Measurements from ENCODE around the gene KIF5A.

The KIF5A gene

DNA sequence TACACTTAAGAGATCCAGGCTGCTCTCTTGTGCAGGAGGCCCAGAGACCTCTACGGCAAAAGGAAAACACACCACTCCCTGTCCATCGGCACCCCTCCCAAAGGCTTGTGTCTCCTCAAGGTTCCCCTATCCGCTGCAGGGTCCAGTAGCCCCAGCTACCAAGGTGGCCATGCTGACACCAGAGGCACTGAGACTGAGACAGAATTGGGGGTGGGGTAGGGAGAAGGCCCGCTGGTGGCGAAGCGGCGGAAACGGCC is 30.1 kb upstream of the KIF5A start:
- DNase-seq (ENCODE audit: low read depth in 2 of 3, low spot score in 1 of 3), result no peak

DNA sequence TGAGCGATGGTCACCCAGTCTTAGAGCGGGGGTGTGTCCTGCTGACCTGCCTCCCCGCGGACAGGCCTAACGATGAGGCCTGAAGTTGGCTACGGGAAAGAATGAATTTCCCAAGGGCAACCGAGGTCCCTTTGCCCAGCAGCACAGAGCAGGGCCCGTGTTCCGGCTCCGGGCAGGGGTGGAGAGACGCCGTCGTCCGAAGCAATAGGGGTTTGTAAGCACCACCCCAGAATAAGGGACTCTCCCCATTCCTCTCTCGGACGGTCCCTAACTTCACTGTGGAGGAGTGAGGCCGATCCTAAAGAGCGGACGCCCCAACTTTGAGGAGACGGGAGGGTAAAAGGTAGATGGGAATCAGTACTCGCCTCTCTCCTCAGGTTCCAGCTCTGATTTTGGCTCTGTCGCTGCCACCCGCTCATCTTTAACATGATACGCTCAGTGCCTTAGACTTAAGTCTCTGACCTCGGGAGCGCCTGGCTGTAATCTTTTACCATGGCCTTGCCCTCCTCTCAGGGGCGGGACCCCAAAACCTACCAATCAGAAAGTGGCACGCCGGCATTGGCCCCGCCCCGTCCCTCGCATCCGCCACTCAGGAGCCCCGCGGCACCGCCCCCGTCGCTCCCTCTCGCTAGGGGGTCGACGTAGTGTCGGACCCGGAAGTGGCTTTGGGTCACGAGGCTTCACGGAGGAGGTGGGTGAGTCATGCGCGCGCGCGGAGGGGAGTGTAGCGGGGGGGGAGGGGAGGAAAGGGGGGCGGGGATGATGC is 29.6 kb upstream of the KIF5A start, which contains the start of gene DDIT3:
Gene DDIT3, minus strand, starts transcription at position 462 of the 766 bp plus-strand sequence. CDS start 3,108 bp downstream, outside the sequence.
- DNase-seq (ENCODE audit: low read depth in 2 of 3, low spot score in 1 of 3), result peak; percentile 98 to 100 (median 100)

DNA sequence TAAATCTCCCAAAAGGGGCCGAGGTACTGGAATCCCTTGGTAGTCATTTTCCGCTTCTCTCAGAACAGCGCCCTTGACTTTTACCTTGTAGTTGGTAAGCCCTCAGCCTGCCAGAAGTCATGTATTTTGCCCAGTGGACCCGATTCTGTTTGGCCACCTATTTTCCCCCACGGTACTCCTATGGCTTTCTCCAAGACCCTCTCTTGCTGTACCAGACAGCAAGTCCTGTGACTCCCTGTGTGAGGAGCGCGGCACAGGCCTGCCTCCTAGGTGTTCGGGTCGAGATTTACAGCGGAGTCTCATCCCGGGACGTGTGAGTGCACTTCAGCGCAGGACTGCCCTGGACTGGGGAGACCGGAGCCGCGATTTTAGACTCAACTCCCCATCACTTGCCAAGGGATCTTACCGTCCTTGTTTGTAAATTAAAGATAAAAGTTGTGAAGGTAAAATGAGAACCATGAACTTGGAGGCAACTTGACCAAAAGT is 28.3 kb upstream of the KIF5A start:
- peak in 1 of 3 donors; percentile 15 for DNase-seq (ENCODE audit: low read depth in 2 of 3, low spot score in 1 of 3)

DNA sequence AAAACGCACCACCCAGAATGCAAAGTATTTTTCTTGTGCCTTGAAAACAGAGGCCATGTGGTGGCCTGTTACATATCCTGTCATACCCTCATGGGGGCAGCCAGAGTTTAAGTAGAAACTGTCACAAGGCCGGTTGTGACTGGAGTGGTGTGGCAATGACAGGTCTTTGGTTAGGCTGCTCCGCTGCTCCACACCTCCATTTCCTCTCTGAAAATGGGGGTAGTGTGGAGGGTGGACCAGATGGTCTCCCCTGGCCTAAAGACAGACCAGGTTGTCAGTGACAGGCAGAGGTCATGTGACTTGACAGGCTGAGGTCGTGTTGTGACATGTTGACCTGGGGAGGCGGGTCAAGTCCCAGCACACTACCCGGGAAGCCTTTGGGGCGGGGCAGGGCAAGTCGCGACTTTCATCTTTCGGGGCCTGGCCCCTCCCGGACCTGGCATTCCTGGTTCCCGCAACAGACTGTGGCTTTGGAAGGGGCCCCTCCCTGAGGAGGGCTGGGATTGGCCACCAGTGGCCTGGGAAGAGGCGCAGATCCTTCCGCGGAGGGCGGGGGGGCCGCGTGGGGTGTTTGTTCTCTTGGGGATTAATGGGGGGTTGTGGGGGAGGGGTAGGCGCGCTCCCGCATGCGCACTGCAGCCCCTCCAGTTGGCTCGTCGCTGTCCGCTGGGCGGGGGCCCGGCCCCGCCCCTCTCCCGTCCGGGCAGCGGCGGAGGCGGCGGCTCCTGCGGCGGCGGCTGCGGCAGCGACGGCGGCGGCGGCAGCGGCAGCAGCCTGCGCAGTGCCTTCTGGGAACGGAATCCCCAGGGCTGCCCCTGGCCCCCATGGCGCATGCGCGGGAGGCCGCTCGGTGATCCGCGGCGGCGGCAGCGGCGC is 27.6 kb upstream of the KIF5A start, which contains the start of gene MBD6:
Gene MBD6, plus strand, starts transcription at position 814 of the 876 bp plus-strand sequence. CDS start 1,480 bp downstream, outside the sequence.
- DNase-seq (ENCODE audit: low read depth in 2 of 3, low spot score in 1 of 3), result peak; percentile 81 to 88 (median 86)

DNA sequence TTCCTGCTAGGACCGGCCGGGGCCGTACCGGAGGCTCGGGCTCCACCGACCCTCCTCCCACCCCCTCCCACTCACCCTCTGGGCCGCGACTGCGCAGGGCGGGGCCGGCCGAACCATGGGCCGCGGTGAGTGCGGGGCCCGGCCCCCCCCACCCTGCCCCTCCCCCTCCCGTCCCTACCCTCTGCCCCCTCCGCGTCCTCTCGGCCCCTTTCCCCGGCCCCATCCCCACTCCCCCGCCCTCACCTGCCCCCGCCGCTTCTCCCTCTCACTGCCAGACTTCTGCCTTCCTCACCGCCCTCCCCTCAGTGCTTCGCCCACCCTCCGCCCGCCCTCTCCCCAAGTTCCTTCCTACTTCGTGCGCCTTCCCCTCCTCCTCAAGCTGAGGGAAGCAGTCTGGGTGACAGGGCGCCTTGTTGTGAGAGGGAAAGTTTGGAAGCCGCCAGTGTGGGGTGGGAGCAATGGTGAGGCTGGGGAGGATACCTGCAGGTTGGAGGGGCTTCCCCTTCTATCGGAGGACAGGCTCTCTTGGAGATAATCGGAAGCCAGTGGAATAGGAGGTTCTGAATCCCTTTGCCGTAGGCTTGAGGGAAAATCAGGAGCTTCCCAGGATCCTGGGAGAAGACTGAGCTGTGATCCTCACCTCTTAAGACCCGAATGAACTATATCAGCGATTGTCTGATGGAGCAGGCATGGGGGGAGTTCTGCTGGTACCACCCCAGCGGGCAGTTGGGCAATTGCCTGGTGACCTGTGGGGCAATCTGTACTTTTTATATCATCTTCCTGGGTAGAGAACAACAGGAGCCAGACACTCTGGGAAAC is 26.7 kb upstream of the KIF5A start:
- peak in 1 of 3 donors; percentile 20 for DNase-seq (ENCODE audit: low read depth in 2 of 3, low spot score in 1 of 3)

DNA sequence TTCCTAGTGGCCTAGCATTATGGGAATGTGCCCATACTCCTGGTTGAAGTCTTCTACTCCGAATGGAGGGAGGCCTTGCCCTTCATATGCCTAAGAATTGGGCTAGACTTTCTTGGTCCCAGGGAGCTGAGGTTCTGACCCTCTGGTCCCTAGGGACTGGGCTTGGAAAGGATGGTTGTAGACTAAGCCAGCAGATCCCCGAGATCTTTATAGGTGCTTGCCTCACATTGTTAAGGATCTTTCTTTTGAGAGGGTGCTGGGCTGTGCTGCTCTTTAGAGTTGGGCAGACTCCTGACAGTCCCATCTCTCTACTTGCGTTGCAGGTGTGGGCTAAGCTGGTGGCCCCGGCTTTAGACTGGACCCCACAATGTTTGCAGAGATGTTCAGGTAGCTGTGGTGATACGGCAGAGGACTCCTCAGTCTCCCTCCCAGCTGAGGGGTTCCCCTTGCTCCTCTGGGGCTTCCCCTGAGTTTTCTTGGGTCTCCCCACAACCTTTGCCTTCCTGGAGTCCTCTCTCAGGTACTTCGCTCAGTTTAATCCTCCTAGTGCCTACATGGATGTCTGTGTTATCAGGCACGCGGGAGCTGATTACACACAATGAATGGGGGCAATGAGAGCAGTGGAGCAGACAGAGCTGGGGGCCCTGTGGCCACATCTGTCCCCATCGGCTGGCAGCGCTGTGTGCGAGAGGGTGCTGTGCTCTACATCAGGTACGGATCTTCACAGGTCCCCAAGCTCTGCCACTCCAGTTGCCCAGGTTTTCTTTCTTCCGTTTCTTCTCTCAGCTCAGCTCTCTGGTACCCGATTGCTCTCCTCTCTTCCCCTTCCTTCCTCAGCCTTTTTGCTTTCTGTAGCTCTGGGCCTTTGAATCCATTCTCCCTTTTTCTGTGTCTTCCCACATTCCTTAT is 25.9 kb upstream of the KIF5A start:
- DNase-seq (ENCODE audit: low read depth in 2 of 3, low spot score in 1 of 3), result no peak

DNA sequence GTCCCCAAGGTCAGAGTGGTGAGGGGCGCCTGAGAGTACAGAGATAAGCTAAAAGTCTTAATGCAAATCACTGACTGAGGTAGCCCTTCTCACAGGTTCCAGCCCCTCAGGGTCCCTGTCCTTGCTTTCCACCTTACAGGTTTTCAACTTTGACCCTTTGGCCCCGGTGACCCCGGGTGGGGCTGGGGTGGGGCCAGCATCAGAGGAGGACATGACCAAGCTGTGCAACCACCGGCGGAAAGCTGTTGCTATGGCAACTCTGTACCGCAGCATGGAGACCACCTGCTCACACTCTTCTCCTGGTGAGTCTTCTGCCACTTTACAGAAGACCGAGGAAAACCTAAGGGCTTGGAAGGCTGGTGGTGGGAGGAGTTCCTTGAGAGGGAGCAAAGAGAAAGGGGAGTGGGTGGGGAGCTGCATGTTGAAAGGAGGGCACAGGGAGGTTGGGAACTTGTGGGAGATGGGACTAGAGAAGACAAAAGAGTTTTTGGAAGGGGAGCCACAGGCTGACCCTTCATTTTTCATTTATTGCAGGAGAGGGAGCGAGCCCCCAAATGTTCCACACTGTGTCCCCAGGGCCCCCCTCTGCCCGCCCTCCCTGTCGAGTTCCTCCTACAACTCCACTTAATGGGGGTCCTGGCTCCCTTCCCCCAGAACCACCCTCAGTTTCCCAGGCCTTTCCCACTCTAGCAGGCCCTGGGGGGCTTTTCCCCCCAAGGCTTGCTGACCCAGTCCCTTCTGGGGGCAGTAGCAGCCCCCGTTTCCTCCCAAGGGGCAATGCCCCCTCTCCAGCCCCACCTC is 24.8 kb upstream of the KIF5A start:
- DNase-seq (ENCODE audit: low read depth in 2 of 3, low spot score in 1 of 3), result no peak

DNA sequence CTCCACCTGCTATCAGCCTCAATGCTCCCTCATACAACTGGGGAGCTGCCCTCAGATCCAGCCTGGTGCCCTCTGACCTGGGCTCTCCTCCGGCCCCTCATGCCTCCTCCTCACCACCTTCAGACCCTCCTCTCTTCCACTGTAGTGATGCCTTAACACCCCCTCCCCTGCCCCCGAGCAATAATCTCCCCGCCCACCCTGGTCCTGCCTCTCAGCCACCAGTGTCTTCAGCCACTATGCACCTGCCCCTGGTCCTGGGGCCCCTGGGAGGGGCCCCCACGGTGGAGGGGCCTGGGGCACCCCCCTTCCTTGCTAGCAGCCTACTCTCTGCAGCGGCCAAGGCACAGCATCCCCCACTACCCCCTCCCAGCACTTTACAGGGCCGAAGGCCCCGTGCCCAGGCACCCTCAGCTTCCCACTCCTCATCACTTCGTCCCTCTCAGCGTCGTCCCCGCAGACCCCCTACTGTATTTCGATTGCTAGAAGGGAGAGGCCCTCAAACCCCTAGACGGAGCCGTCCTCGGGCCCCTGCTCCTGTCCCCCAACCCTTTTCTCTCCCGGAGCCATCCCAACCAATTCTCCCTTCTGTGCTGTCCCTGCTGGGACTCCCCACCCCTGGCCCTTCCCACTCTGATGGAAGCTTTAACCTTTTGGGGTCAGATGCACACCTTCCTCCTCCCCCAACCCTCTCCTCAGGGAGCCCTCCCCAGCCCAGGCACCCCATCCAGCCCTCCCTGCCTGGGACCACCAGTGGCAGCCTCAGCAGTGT is 24.0 kb upstream of the KIF5A start:
- no peak for DNase-seq (ENCODE audit: low read depth in 2 of 3, low spot score in 1 of 3)

DNA sequence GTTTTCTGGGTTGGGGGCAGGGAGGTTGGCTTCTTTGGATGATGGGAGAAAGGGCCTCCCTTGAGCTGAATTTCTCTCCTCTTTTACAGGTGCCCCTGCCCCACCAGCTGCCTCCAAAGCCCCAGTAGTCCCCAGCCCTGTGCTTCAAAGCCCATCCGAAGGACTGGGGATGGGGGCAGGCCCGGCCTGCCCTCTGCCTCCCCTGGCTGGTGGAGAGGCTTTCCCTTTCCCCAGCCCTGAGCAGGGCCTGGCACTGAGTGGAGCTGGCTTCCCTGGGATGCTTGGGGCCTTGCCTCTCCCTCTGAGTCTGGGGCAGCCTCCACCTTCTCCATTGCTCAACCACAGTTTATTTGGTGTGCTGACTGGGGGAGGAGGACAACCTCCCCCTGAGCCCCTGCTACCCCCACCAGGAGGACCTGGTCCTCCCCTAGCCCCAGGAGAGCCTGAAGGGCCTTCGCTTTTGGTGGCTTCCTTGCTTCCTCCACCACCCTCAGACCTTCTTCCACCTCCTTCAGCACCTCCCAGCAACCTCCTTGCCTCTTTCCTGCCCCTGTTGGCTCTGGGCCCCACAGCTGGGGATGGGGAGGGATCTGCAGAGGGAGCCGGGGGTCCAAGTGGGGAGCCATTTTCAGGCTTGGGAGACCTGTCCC is 23.2 kb upstream of the KIF5A start:
- DNase-seq (ENCODE audit: low read depth in 2 of 3, low spot score in 1 of 3), result no peak

DNA sequence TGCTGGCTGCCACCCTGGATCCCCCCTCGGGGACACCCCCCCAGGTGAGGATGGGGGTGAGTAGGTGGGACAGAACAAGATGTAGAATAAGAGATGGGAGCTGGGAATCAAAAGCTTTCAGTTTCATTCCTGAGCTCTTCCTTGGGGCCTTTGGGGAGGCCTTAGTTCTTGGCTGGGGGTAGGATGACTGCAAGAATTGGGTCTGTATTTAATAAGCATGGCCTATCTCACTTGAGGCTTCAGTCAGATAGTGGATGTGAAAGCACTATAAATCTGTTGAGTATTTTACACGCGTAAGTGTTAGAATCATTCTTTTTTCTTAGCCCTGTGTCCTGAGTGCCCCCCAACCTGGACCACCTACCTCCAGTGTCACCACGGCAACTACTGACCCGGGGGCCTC is 22.7 kb upstream of the KIF5A start:
- DNase-seq (ENCODE audit: low read depth in 2 of 3, low spot score in 1 of 3), result no peak

DNA sequence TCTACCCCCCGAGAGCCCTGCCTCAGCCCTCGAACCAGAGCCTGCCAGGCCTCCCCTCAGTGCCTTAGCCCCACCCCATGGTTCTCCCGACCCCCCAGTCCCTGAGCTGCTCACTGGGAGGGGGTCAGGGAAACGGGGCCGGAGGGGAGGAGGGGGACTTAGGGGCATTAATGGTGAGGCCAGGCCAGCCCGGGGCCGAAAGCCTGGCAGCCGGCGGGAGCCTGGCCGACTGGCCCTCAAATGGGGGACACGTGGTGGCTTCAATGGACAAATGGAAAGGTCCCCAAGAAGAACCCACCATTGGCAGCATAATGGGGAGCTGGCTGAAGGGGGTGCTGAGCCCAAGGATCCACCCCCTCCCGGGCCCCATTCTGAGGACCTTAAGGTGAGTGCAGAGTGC is 21.7 kb upstream of the KIF5A start:
- no peak for DNase-seq (ENCODE audit: low read depth in 2 of 3, low spot score in 1 of 3)

DNA sequence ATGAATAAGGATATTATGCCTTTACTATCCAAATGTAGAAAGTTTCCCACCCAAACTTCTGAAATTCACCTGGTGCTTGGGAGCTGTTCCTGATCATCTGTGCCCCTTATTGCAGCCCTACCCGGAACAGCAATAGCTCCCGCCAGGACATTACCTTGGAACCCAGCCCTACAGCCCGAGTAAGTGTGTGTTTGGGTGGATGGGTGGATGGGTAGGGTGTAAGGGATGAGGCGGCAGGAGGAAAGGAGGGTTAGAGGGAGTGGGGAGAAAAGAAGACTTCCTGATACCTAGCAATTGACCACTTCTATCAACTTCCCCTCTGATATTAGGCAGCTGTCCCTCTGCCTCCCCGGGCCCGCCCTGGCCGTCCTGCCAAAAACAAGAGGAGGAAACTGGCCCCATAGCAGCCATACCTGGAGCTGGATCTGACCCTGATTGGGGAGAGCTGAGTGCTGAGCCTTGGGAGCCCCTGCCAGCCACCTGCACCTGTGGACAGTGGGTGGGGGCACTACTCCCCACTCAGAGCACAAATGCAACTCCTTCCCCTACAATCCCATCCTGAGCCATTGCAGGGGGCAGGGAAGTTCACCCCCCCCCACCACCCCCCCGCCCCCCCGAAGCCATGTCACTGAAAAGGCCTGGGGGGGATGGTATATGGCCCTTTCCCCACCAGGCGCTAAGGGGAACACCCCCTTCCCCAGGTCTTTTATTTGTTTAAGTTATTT is 20.9 kb upstream of the KIF5A start:
- DNase-seq (ENCODE audit: low read depth in 2 of 3, low spot score in 1 of 3), result no peak

DNA sequence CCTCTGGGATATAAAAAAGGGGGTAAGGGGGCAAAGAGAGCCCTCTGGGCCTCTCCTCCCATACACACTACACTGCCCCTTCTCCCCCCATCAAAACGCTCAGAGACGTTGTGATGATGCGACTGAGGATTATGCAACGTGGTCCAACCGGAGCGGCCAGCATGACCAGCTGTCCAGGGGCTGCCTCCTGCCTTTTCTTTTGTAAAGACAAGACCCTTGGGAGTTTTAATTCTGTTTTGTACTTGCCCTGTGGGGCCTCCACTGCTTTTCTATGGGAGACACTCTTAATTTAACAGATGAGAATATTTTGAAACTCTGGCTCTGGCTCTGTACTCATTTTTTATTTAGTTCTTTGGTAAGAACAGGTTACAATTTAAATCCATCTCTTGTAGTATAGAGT is 20.0 kb upstream of the KIF5A start:
- DNase-seq (ENCODE audit: low read depth in 2 of 3, low spot score in 1 of 3), result no peak

DNA sequence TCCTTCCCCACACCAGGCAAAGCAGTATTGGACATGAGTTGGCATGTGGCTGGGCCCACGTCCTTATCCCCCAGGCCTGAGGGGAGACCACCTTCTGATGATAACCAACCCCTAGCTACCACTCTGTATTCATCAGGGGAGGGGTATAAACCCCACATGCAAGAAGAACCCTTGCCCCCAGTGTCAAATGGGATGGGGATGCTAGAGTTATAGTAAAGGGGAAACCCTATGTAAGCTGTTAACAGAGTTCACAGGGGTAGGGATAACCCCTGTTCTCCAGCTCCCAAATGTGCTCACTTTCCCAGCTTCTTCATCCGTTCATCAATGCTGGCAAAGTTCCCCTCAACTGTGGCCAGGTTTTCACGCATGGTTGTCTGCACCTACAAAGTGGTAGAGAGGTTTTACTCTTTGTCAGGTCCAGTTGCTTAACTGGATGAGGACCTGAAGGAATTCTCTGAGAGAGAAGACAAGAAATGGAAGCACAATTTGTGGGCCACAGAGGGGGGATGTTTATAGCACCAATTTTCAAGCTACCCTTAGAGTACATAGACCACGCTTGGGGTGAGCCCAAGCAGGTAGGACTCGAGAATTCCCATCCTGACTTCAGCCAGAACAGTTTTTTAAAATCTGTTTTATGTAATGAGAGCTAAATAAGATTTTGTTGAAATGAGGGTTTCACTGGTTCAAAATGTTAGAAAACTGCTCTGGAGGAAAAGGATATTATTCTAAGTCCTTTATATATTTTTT is 19.3 kb upstream of the KIF5A start:
- no peak for DNase-seq (ENCODE audit: low read depth in 2 of 3, low spot score in 1 of 3)

DNA sequence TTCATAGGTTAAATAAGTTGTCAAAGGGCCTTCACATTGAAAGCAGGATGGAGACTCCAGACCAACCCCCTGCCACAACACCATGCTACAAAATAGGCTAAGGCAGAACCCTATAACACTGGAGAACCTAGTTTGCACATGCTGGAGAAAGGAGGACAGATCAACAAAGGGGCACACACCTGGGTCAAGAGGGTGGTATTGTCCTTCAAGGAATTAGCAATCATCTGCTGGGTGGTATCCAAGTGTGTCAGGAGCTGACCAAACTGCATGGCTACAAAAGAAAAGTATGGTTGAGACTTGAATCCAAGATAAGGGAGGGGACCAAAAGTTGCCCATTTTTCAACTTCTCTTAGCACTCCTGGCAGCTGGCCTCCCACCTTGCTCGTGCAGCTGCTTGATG is 18.0 kb upstream of the KIF5A start:
- DNase-seq (ENCODE audit: low read depth in 2 of 3, low spot score in 1 of 3), result no peak

DNA sequence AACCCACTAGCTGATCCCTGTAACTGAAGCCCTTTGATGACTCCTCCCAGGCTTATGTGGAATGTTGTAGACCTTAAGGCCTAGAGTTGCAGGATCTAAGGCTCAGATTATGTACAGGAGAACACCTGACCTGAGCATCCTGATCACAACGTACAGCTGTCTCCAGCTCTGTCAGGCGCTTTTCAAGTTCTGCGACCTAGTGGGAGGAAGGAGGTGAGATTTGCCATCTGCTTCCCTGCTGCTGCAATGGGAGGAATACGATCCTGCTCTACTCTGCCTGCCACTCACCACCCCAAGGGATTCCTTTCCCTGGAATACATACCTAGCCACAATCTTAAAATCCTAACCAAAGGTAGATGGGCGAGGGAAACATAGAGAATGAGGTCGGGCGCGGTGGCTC is 16.7 kb upstream of the KIF5A start:
- no peak for DNase-seq (ENCODE audit: low read depth in 2 of 3, low spot score in 1 of 3)

DNA sequence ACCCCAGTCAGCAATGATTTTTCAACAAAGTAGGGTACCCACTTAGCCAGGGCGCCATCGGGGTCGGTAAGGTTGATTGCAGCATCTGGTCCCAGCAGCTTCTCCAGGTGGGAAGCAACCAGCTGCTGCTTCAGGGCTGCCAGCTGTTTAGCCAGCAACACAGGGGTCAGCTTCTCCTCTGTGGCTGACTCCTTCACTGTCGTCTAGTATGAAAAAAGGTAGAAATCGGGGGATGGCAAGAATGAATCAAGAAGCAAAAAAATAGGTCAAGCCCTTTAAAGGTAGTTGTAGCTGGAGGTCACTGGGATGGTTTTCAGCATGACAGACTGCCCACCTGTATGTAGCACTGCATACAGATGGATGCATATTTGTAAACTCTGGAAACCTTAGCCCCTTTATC is 15.6 kb upstream of the KIF5A start:
- DNase-seq (ENCODE audit: low read depth in 2 of 3, low spot score in 1 of 3), result no peak

All from stimulated activated CD4-positive, alpha-beta T cell treated with anti-CD3 and anti-CD28 coated beads, Interleukin-12 subunit alpha, Interleukin-12 subunit beta, amount 100 ng/mL, for 48 hours (primary cell).